Measurements from ENCODE around the gene PTPRN2.

- TF ChIP-seq POLR2A (IDR thresholded peaks at IDR 0.05; ENCODE audit: low read depth, low read length): no peak
- TF ChIP-seq CTCF (IDR thresholded peaks at IDR 0.05; ENCODE audit: extremely low read depth in 1 of 2, insufficient read depth in 1 of 2, low read depth in 1 of 2, low read length in 2 of 2): no peak
- TF ChIP-seq MYC (IDR thresholded peaks at IDR 0.05; ENCODE audit: low read depth, low read length): no peak
- no peak for TF ChIP-seq EZH2 (IDR thresholded peaks at IDR 0.05; ENCODE audit: borderline replicate concordance, low read depth, low read length, severe bottlenecking)
- TF ChIP-seq MAX (IDR thresholded peaks at IDR 0.05; ENCODE audit: insufficient read depth, insufficient read length): no peak
- TF ChIP-seq POLR2AphosphoS5 (IDR thresholded peaks at IDR 0.05; ENCODE audit: insufficient read depth, low read depth, low read length): no peak
- no peak for TF ChIP-seq JUN (IDR thresholded peaks at IDR 0.05; ENCODE audit: borderline replicate concordance, insufficient read depth, insufficient read length, low read depth)
- no peak for TF ChIP-seq GATA2 (IDR thresholded peaks at IDR 0.05; ENCODE audit: insufficient read depth, insufficient read length, low read depth, low read length)
Measured at GRCh38 chr7:157964521-157964920, 623.1 kb downstream of the PTPRN2 start.

Measured in endothelial cell of umbilical vein (primary cell).